AG04449 (cell line): ENCODE data around the gene AAMDC.

Source experiments
- CTCF ChIA-PET: fragments of 350-600 bp; formaldehyde crosslinking; extraction: SDS; loops from one replicate; lab custom pipeline; 2021; ENCODE audit warnings: antibody characterized with exemption; lab: Yijun Ruan, JAX
- POLR2A ChIA-PET: fragments of 400-600, 350-600 bp; formaldehyde crosslinking; extraction: SDS; loops from one replicate; lab custom pipeline; 2020; ENCODE audit warnings: antibody characterized with exemption, inconsistent platforms; lab: Yijun Ruan, JAX
- DNase-seq: peaks from one replicate; pipeline ENCODE4 v3.0.0-alpha.2; 2010; ENCODE audit warnings: low read depth, low spot score
- H3K4me3 ChIP-seq: 2 replicates; pipeline ENCODE4 v1.5.1; 2011; ENCODE audit warnings: low read depth, mild to moderate bottlenecking, control low read depth, low read length
- TF ChIP-seq, protein P1 (sequence below): IDR thresholded peaks from one replicate; pipeline ENCODE4 v1.5.1; 2011; ENCODE audit warnings: mild to moderate bottlenecking, moderate library complexity, low read length, control low read depth, inconsistent platforms; ENCODE audit not compliant: insufficient read depth; ENCODE audit errors: missing control alignments

AAMDC gene

DNA sequence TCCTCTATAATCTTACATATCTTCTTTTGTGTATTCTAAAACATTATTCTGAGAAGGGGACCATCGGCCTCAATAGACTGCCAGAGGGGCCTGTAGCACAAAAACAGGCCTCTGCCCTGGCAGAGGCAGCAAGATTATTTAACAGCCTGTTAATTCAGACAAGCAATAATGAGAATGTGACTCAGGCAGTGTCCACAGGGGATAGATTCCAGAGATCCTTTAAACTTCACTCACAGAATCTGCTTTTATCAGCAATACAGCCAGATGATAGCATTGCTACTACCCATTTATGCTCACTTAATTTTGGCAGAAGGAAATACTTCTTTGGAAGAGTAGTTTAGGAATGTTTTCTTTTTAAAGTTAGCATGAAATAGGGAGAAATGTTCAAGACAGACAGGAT, 44.9 kb downstream of the AAMDC start:
- H3K4me3 ChIP-seq: no peak overlapping the region
- TF ChIP-seq, protein P1, sequence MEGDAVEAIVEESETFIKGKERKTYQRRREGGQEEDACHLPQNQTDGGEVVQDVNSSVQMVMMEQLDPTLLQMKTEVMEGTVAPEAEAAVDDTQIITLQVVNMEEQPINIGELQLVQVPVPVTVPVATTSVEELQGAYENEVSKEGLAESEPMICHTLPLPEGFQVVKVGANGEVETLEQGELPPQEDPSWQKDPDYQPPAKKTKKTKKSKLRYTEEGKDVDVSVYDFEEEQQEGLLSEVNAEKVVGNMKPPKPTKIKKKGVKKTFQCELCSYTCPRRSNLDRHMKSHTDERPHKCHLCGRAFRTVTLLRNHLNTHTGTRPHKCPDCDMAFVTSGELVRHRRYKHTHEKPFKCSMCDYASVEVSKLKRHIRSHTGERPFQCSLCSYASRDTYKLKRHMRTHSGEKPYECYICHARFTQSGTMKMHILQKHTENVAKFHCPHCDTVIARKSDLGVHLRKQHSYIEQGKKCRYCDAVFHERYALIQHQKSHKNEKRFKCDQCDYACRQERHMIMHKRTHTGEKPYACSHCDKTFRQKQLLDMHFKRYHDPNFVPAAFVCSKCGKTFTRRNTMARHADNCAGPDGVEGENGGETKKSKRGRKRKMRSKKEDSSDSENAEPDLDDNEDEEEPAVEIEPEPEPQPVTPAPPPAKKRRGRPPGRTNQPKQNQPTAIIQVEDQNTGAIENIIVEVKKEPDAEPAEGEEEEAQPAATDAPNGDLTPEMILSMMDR: no peak
- CTCF ChIA-PET: interaction anchor here (0.8 to 0.9 kb wide), 2 partner anchors 9 to 17 kb away, joined by 3 to 4 read pairs; no protein-coding TSS in a partner anchor
- no peak for DNase-seq
- POLR2A ChIA-PET: interaction anchor here (0.5 kb wide), 1 partner anchor 16 kb away, joined by 3 read pairs; no protein-coding TSS in a partner anchor

DNA sequence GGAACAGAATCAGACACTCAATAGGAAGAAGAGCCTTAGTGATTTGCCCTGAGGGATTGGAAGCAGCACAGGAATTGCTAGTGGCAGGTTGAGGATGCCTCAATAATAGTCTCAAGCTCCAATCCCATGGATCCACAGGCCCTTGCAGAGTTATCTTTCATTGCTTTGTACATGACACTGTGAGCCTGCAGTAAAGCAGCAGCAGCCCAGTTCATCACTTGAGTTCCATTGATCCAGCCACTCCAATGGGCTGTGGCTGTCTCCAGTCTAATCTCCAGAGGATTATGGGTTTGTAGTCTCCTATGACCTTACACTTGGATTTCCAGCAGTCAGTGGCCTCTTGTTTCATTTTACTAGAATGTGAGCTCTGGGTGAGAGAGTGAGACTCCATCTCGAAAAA, 45.4 kb downstream of the AAMDC start:
- DNase-seq: no peak
- POLR2A ChIA-PET: no interaction called here
- H3K4me3 ChIP-seq: no peak overlapping the region
- CTCF ChIA-PET: interaction anchor here (0.8 to 1.4 kb wide), 3 partner anchors 9 to 18 kb away, joined by 3 to 4 read pairs (median 3); no protein-coding TSS in a partner anchor
- TF ChIP-seq, protein P1: no peak

DNA sequence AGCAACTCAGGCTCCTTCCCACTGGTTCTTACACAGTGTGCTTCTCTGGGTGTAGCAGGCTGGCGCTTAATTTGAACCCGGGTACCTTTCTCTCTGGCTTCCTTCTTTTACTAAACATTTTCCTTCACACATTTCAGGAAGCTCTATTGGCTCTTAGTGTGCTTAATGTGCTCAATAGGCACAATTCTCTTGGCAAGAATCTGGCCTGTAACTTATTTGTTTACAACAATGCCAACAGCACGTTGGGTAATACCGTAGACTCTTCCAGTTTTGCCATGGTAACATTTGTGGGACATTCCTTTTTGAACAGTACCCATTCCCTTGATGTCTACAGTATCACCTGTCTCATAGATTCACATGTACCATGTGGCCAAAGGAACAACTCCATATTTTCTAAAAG, 47.8 kb downstream of the AAMDC start:
- POLR2A ChIA-PET: no interaction called here
- CTCF ChIA-PET: no interaction called here
- H3K4me3 ChIP-seq: no peak overlapping the region
- TF ChIP-seq, protein P1: no peak
- no peak for DNase-seq

DNA sequence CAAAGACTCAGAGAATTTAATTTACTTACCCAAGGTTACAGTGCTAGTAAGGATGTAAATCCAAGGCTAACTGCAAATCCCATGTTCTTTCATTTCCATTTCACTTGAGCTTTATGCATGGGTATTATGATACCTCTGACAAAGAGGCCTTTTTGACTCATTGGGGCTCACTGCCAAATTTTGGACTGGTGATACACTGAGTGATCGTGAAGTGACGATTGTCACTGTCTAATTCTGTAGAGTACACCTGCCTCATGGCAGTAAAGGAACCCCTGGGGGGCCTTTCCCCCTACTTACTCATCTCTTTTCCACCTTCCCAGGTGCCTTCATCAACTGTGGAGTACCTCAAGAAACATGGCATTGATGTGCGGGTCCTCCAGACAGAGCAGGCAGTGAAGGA, 50.9 kb downstream of the AAMDC start:
- no peak overlapping the region for H3K4me3 ChIP-seq
- CTCF ChIA-PET: no interaction called here
- POLR2A ChIA-PET: no interaction called here
- DNase-seq: no peak
- TF ChIP-seq, protein P1: no peak

DNA sequence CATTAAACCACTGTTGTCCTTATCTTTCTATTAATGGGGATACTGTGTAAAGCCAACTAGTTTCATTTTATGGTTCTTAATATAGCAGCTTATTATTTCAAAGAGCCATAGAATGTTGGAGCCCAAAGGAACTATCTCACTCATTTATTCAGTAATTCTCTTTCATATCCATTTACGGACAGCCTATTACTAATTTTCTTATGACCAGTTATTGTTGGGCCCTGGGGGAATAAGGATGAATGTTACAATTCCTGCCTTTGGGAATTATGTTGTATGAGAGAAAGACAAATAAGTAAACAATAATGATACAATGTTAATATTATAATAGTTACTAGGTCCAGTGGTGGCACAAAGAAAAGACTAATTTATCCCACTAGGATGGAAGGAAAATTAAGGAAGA, 52.4 kb downstream of the AAMDC start:
- H3K4me3 ChIP-seq: no peak overlapping the region
- CTCF ChIA-PET: interaction anchor here (1.0 kb wide), 1 partner anchor 9 kb away, joined by 3 read pairs; no protein-coding TSS in a partner anchor
- POLR2A ChIA-PET: no interaction called here
- no peak for DNase-seq
- TF ChIP-seq, protein P1: no peak

DNA sequence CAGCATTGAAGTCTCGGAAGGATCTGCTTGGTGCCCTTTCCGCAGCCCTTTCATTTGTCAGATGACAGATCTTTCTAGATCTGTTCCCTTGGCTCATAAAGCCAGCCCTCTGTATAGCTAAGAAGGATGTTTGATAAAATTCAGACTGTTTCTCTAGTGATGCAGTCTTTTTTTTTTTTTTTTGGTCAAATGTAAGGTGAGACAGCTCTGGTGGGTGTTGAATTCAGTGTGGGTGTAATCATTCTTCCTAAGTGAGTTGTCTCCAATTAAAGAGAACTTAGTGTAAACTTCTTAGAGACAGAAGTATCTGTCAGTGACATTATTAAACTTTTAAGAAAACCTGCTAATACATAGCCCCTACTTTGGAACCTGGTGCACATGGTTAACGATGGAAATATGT, 53.3 kb downstream of the AAMDC start:
- H3K4me3 ChIP-seq: no peak overlapping the region
- TF ChIP-seq, protein P1: no peak
- CTCF ChIA-PET: no interaction called here
- DNase-seq: no peak
- POLR2A ChIA-PET: no interaction called here
